GM12878 (cell line): Measurements from ENCODE around the gene ATXN1.

Experiments used
- E2F4 ChIP-seq: IDR thresholded peaks from 2 replicates; pipeline ENCODE4 v1.6.1; 2012; ENCODE audit warnings: low read depth, low read length, improper control_type of control experiment
- EZH2 ChIP-seq: IDR thresholded peaks from 2 replicates; pipeline ENCODE4 v1.6.1; 2012; ENCODE audit warnings: low read depth, mild to moderate bottlenecking, control low read depth, inconsistent platforms, low read length, borderline replicate concordance; ENCODE audit not compliant: control insufficient read depth
- FOS ChIP-seq: IDR thresholded peaks from 3 replicates; pipeline ENCODE4 v1.6.1; 2011; ENCODE audit warnings: borderline replicate concordance; ENCODE audit not compliant: insufficient read length; ENCODE audit errors: extremely low read depth
- POU2F2 ChIP-seq: IDR thresholded peaks from 3 replicates; pipeline ENCODE4 v1.6.1; 2011; ENCODE audit warnings: low read depth, mild to moderate bottlenecking, low read length, borderline replicate concordance
- SREBF2 ChIP-seq: IDR thresholded peaks from 2 replicates; pipeline ENCODE4 v1.6.1; 2012; ENCODE audit warnings: mild to moderate bottlenecking, low read length
- TAF1 ChIP-seq: IDR thresholded peaks from 2 replicates; pipeline ENCODE4 v1.6.1; 2011; ENCODE audit warnings: mild to moderate bottlenecking, low read depth, low read length, borderline replicate concordance
- TCF12 ChIP-seq: IDR thresholded peaks from 2 replicates; pipeline ENCODE4 v1.6.1; 2011; ENCODE audit warnings: low read depth, mild to moderate bottlenecking, low read length
- ZBTB33 ChIP-seq: fragments of 450-650 bp; IDR thresholded peaks from 2 replicates; pipeline ENCODE4 v1.6.1; 2017; ENCODE audit warnings: mild to moderate bottlenecking
- TF ChIP-seq, protein P1 (sequence below): IDR thresholded peaks from 2 replicates; pipeline ENCODE4 v1.6.1; 2012; ENCODE audit warnings: mild to moderate bottlenecking, low read depth, low read length
- TF ChIP-seq, protein P2 (sequence below), 3 experiments: IDR thresholded peaks in 2 of 3; conservative IDR thresholded peaks in 1 of 3; 2 replicates each; pipeline ENCODE4 v1.5.1; 2011; ENCODE audit warnings: low read depth in 3 of 3, low read length in 3 of 3, mild to moderate bottlenecking in 3 of 3, control low read depth in 2 of 3, moderate library complexity in 2 of 3, inconsistent platforms in 1 of 3, mixed read lengths in 1 of 3; ENCODE audit not compliant: control insufficient read depth in 2 of 3, insufficient read depth in 1 of 3; ENCODE audit errors: extremely low read depth in 1 of 3

GRCh38 chr6:16543521-16543920 lies 217.7 kb downstream of the ATXN1 start:
- TF ChIP-seq SREBF2, result no peak
- TF ChIP-seq E2F4, result no peak
- TF ChIP-seq TAF1, result no peak
- TF ChIP-seq EZH2, result no peak
- TF ChIP-seq, protein P1, sequence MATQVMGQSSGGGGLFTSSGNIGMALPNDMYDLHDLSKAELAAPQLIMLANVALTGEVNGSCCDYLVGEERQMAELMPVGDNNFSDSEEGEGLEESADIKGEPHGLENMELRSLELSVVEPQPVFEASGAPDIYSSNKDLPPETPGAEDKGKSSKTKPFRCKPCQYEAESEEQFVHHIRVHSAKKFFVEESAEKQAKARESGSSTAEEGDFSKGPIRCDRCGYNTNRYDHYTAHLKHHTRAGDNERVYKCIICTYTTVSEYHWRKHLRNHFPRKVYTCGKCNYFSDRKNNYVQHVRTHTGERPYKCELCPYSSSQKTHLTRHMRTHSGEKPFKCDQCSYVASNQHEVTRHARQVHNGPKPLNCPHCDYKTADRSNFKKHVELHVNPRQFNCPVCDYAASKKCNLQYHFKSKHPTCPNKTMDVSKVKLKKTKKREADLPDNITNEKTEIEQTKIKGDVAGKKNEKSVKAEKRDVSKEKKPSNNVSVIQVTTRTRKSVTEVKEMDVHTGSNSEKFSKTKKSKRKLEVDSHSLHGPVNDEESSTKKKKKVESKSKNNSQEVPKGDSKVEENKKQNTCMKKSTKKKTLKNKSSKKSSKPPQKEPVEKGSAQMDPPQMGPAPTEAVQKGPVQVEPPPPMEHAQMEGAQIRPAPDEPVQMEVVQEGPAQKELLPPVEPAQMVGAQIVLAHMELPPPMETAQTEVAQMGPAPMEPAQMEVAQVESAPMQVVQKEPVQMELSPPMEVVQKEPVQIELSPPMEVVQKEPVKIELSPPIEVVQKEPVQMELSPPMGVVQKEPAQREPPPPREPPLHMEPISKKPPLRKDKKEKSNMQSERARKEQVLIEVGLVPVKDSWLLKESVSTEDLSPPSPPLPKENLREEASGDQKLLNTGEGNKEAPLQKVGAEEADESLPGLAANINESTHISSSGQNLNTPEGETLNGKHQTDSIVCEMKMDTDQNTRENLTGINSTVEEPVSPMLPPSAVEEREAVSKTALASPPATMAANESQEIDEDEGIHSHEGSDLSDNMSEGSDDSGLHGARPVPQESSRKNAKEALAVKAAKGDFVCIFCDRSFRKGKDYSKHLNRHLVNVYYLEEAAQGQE, result no peak
- TF ChIP-seq ZBTB33, result no peak
- TF ChIP-seq POU2F2, result no peak
- TF ChIP-seq, protein P2, sequence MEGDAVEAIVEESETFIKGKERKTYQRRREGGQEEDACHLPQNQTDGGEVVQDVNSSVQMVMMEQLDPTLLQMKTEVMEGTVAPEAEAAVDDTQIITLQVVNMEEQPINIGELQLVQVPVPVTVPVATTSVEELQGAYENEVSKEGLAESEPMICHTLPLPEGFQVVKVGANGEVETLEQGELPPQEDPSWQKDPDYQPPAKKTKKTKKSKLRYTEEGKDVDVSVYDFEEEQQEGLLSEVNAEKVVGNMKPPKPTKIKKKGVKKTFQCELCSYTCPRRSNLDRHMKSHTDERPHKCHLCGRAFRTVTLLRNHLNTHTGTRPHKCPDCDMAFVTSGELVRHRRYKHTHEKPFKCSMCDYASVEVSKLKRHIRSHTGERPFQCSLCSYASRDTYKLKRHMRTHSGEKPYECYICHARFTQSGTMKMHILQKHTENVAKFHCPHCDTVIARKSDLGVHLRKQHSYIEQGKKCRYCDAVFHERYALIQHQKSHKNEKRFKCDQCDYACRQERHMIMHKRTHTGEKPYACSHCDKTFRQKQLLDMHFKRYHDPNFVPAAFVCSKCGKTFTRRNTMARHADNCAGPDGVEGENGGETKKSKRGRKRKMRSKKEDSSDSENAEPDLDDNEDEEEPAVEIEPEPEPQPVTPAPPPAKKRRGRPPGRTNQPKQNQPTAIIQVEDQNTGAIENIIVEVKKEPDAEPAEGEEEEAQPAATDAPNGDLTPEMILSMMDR (IDR thresholded peaks at IDR 0.05 in 2 of 3, conservative IDR thresholded peaks at IDR 0.05 in 1 of 3; ENCODE audit: control insufficient read depth in 2 of 3, extremely low read depth in 1 of 3, insufficient read depth in 1 of 3, low read depth in 3 of 3, low read length in 3 of 3), result no peak
- TF ChIP-seq FOS, result no peak
- TF ChIP-seq TCF12, result no peak
